Measurements from ENCODE around the gene HTR6. TPM values are rescaled to one million over a fixed set of nuclear protein-coding genes. Genes with fewer than 3 reads are reported as not detected.

HTR6 gene
- total RNA-seq, 1 experiment from 2014 or later, result 0.57 TPM

DNA sequence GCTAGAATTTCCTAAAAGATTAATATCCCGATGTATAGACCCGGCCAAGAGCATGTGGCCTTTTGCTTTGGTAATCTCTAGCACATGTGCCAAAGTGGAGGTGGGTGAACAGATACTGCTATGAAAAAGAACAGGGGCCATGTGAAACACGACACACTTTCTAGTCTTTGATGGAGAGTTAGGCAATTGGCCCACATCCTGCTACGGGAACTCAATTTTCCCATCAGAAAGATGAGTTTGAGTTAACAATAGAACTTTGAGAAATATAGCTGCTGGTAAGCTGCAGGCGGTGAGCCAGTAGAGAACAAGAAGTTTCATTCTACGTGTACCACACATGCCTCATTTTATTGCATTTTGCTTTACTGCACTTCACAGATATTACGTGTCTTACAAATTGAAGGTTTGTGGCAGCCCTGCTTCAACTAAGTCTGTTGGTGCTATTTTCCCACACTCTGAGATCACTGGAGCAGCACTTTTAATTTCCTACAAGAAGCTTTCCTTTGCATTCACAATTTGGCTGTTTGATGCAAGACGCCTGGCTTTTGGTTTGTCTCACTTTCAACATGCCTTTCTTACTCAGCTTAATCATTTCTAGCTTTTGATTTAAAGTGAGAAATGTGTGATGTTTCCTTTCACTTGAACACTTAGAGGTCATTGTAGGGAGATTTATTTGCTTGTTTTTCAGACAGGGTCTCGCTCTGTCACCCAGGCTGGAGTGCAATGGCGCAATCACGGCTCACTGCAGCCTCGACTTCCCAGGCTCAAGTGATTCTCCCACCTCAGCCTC is 46.3 kb downstream of the HTR6 start:
- ChIA-PET RAD21 (ENCODE audit: low non-redundant PET in 1 of 2, low total read pairs in 2 of 2, uncharacterized antibody in 2 of 2, unreplicated experiment in 2 of 2) (no interaction called here), CTCF (no interaction called here), POLR2A (no interaction called here)
- no peak overlapping the region for H3K9ac ChIP-seq (ENCODE audit: low read length)
- no peak overlapping the region for H3K27ac ChIP-seq (ENCODE audit: low read depth, low read length)
- H4K20me1 ChIP-seq (ENCODE audit: insufficient read depth), result no peaks in the 10 kb centered on the region
- no peaks in the 10 kb centered on the region for H3K27me3 ChIP-seq (ENCODE audit: insufficient read depth, low read length)
- no peak for DNase-seq (ENCODE audit: low read depth, low spot score)
- BruUV-seq (replicated peaks), result no TSS peak
- no peaks in the 10 kb centered on the region for H3K36me3 ChIP-seq (ENCODE audit: control insufficient read depth in 1 of 2, insufficient read depth in 2 of 2, low read length in 2 of 2)
- no peak overlapping the region for H3K4me2 ChIP-seq (ENCODE audit: low read length)
- intact Hi-C loops (cut with micrococcal nuclease), result no loop called here
- TF ChIP-seq YY1 (IDR thresholded peaks at IDR 0.05; ENCODE audit: extremely low read depth, insufficient replicate concordance, low read depth, low read length), result no peak
- no peak for TF ChIP-seq FOSL1 (IDR thresholded peaks at IDR 0.05; ENCODE audit: low read depth)
- no peak for TF ChIP-seq EZH2 (IDR thresholded peaks at IDR 0.05)
- TF ChIP-seq CBX3 (IDR thresholded peaks at IDR 0.05; ENCODE audit: low read depth), result no peak
- TF ChIP-seq SRF (IDR thresholded peaks at IDR 0.05; ENCODE audit: low read depth), result no peak
- TF ChIP-seq JUND (IDR thresholded peaks at IDR 0.05), result no peak
- TF ChIP-seq RAD21 (IDR thresholded peaks at IDR 0.05; ENCODE audit: low read depth), result no peak
- no peak for TF ChIP-seq ZFX (IDR thresholded peaks at IDR 0.05)
- no peaks in the 10 kb centered on the region for H3K79me2 ChIP-seq (ENCODE audit: insufficient read depth, low read length)
- no peak for ATAC-seq
- H3K9me2 ChIP-seq (ENCODE audit: insufficient read depth), result no peaks in the 10 kb centered on the region
- no peaks in the 10 kb centered on the region for H3K9me3 ChIP-seq (ENCODE audit: control insufficient read depth in 1 of 2, insufficient read depth in 1 of 2, low read depth in 1 of 2, low read length in 2 of 2)
- H2AFZ ChIP-seq (ENCODE audit: low read depth, low read length, poor library complexity, severe bottlenecking), result no peak overlapping the region
- H3K4me3 ChIP-seq (replicated peaks in 1 of 2; ENCODE audit: low read depth in 1 of 2, low read length in 2 of 2), result no peak overlapping the region
- H3K4me1 ChIP-seq (ENCODE audit: control insufficient read depth in 1 of 2, insufficient read depth in 2 of 2, low read length in 2 of 2), result peaks cover 0 to 8% of the 10 kb centered on the region in 2 experiments; a peak in 2 of 4 replicates

GRCh38 chr1:19712928-19713327 is 48.3 kb downstream of the HTR6 start:
- H3K27ac ChIP-seq (ENCODE audit: low read depth, low read length), result no peak overlapping the region
- H3K79me2 ChIP-seq (ENCODE audit: insufficient read depth, low read length), result no peaks in the 10 kb centered on the region
- H3K9ac ChIP-seq (ENCODE audit: low read length), result no peak overlapping the region
- no peak overlapping the region for H2AFZ ChIP-seq (ENCODE audit: low read depth, low read length, poor library complexity, severe bottlenecking)
- no TSS peak for BruUV-seq (replicated peaks)
- no peaks in the 10 kb centered on the region for H3K9me2 ChIP-seq (ENCODE audit: insufficient read depth)
- H3K4me3 ChIP-seq (replicated peaks in 1 of 2; ENCODE audit: low read depth in 1 of 2, low read length in 2 of 2), result no peak overlapping the region
- H3K4me2 ChIP-seq (ENCODE audit: low read length), result no peak overlapping the region
- ATAC-seq (no peak), DNase-seq (ENCODE audit: low read depth, low spot score) (no peak)
- CTCF ChIA-PET, result no interaction called here
- TF ChIP-seq SIN3A (IDR thresholded peaks at IDR 0.05; ENCODE audit: low read depth) (no peak), ELF1 (IDR thresholded peaks at IDR 0.05; ENCODE audit: borderline replicate concordance, low read depth) (no peak), MAX (IDR thresholded peaks at IDR 0.05) (no peak), POLR2A (IDR thresholded peaks at IDR 0.05; ENCODE audit: borderline replicate concordance, extremely low read depth, insufficient read depth, insufficient read length) (no peak), ZNF274 (IDR thresholded peaks at IDR 0.05; ENCODE audit: low read depth, low read length) (no peak), POLR2AphosphoS5 (IDR thresholded peaks at IDR 0.05; ENCODE audit: low read depth, low read length) (no peak), ZBTB33 (IDR thresholded peaks at IDR 0.05; ENCODE audit: extremely low read depth, insufficient replicate concordance, low read length) (no peak), RAD21 (IDR thresholded peaks at IDR 0.05; ENCODE audit: low read depth) (no peak), EGR1 (IDR thresholded peaks at IDR 0.05; ENCODE audit: low read depth) (no peak), ZFX (IDR thresholded peaks at IDR 0.05) (no peak)
- TF ChIP-seq, protein P1, sequence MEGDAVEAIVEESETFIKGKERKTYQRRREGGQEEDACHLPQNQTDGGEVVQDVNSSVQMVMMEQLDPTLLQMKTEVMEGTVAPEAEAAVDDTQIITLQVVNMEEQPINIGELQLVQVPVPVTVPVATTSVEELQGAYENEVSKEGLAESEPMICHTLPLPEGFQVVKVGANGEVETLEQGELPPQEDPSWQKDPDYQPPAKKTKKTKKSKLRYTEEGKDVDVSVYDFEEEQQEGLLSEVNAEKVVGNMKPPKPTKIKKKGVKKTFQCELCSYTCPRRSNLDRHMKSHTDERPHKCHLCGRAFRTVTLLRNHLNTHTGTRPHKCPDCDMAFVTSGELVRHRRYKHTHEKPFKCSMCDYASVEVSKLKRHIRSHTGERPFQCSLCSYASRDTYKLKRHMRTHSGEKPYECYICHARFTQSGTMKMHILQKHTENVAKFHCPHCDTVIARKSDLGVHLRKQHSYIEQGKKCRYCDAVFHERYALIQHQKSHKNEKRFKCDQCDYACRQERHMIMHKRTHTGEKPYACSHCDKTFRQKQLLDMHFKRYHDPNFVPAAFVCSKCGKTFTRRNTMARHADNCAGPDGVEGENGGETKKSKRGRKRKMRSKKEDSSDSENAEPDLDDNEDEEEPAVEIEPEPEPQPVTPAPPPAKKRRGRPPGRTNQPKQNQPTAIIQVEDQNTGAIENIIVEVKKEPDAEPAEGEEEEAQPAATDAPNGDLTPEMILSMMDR (IDR thresholded peaks at IDR 0.05 in 2 of 3, conservative IDR thresholded peaks at IDR 0.05 in 1 of 3; ENCODE audit: borderline replicate concordance in 1 of 3, insufficient read depth in 1 of 3, low read depth in 2 of 3, low read length in 2 of 3), result no peak
- no peaks in the 10 kb centered on the region for H3K27me3 ChIP-seq (ENCODE audit: insufficient read depth, low read length)
- POLR2A ChIA-PET, result no interaction called here
- intact Hi-C loops (cut with micrococcal nuclease), result no loop called here
- no peaks in the 10 kb centered on the region for H3K36me3 ChIP-seq (ENCODE audit: control insufficient read depth in 1 of 2, insufficient read depth in 2 of 2, low read length in 2 of 2)
- no peaks in the 10 kb centered on the region for H4K20me1 ChIP-seq (ENCODE audit: insufficient read depth)
- H3K4me1 ChIP-seq (ENCODE audit: control insufficient read depth in 1 of 2, insufficient read depth in 2 of 2, low read length in 2 of 2), result peaks cover 0 to 8% of the 10 kb centered on the region in 2 experiments; a peak in 2 of 4 replicates
- no peaks in the 10 kb centered on the region for H3K9me3 ChIP-seq (ENCODE audit: control insufficient read depth in 1 of 2, insufficient read depth in 1 of 2, low read depth in 1 of 2, low read length in 2 of 2)
- RAD21 ChIA-PET (ENCODE audit: low non-redundant PET in 1 of 2, low total read pairs in 2 of 2, uncharacterized antibody in 2 of 2, unreplicated experiment in 2 of 2), result no interaction called here
